ENCODE results near the gene ZBTB8OS.
"Not testable (repeated sequence)": the region's sequence is repeated elsewhere in the genome, so short reads cannot be mapped to it uniquely, and the experiment has no call there.

Gene ZBTB8OS

DNA sequence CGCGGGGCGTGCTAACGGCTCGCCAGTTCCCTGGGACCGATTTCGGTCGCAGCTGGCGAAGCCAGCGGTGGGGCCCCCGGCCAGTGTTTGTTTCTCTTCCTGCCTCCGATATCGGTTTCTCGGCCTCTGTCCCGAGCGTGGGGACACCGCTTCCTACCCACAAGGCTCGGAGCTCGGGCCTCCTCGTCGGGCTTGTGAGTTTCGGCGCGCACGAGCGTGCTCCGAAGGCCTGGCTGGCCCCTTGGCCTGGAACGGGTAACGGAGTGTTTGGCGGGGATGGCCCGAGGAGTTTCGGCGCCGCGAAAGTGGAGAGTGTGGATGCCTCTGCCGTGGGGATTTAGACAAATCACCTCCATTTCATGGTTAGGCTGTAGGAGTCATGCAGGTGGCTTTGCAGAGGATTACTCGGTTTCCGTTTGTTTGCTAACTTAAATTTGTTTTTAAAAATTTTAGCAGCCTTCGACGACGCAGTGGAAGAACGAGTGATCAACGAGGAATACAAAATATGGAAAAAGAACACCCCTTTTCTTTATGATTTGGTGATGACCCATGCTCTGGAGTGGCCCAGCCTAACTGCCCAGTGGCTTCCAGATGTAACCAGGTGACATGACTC, 1.2 kb upstream of the ZBTB8OS start:
- TF ChIP-seq CTCF (IDR thresholded peaks at IDR 0.05; ENCODE audit: insufficient read depth, low read length, poor library complexity, severe bottlenecking) = no peak
- Histone ChIP-seq H3K4me3 (replicated peaks; ENCODE audit: low read depth, low read length) (peak overlapping the region; percentile 87), H3K36me3 (ENCODE audit: control insufficient read depth, insufficient read depth, low read length) (peaks cover 4% of the 10 kb centered on the region), H3K27me3 (replicated peaks; ENCODE audit: control insufficient read depth, insufficient read depth, low read length) (no peaks in the 10 kb centered on the region)
- no peak for DNase-seq (ENCODE audit: extremely low read depth, insufficient read length)

- TF ChIP-seq CTCF (IDR thresholded peaks at IDR 0.05; ENCODE audit: insufficient read depth, low read length, poor library complexity, severe bottlenecking) = no peak
- Histone ChIP-seq H3K36me3 (ENCODE audit: control insufficient read depth, insufficient read depth, low read length) (peaks cover 4% of the 10 kb centered on the region), H3K27me3 (replicated peaks; ENCODE audit: control insufficient read depth, insufficient read depth, low read length) (no peaks in the 10 kb centered on the region), H3K4me3 (replicated peaks; ENCODE audit: low read depth, low read length) (peak within 1 kb of the TSS; percentile 87)
- DNase-seq (ENCODE audit: extremely low read depth, insufficient read length) = peak; percentile 100
These were observed 556 bp upstream of the ZBTB8OS start, which contains the start of gene RBBP4 for GRCh38 chr1:32650752-32651460. Gene RBBP4 (plus strand): TSS chr1:32651208. CDS start chr1:32651307, 99 bp downstream.

DNA sequence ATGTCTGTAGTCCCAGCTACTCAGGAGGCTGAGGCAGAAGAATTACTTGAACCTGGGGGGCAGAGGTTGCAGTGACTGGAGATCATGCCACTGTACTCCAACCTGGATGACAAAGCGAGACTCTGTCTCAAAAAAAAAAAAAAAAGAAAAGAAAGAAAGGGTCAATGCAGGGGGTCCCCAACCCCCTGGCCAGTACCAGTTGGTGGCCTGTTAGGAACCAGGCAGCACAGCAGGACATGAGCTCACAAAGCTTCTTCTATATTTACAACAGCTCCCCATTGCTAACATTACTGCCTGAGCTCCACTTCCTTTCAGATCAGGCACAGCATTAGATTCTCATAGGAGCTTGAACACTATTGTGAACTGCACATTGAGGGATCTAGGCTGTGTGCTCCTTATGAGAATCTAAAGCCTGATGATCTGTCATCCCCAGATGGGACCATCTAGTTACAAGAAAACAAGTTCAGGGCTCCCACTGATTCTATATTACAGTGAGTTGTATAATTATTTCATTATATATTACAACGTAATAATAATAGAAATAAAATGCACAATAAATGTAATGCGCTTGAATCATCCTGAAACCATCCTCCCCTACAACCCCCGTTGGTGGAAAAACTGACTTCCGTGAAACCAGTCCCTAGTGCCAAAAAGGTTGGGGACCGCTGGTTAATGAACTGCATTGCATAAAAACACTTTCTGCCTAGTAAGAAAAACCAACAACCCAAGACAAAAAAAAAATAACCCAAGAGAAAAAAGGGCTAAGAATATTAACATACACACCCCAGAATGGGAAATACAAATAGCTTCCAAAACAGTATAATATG, 2.8 kb downstream of the ZBTB8OS start:
- Histone ChIP-seq H3K27me3 (replicated peaks; ENCODE audit: control insufficient read depth, insufficient read depth, low read length) (no peaks in the 10 kb centered on the region), H3K4me3 (replicated peaks; ENCODE audit: low read depth, low read length) (peak overlapping the region; percentile 83), H3K36me3 (ENCODE audit: control insufficient read depth, insufficient read depth, low read length) (peaks cover 5% of the 10 kb centered on the region)
- TF ChIP-seq CTCF (IDR thresholded peaks at IDR 0.05; ENCODE audit: insufficient read depth, low read length, poor library complexity, severe bottlenecking) = no peak
- DNase-seq (ENCODE audit: extremely low read depth, insufficient read length) = no peak

DNA sequence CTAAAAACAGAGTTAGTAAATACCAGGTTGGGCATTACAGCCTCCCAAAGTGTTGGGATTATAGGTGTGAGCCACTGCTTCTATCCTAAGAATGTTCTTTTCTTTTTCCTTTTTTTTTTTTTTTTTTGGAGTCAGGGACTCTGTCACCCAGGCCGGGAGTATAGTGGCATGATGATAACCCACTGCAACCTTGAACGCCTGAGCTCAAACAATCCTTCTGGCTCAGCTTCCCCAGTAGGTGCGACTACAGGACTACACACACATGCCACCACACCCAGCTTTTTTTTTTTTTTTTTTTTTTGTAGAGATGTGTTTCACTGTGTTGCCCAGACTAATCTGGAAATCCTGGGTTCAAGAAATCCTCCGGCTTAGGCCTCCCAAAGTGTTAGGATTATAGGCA, 5.9 kb downstream of the ZBTB8OS start:
- H3K27me3 ChIP-seq (replicated peaks; ENCODE audit: control insufficient read depth, insufficient read depth, low read length) = no peaks in the 10 kb centered on the region
- peaks cover 5% of the 10 kb centered on the region for H3K36me3 ChIP-seq (ENCODE audit: control insufficient read depth, insufficient read depth, low read length)
- no peak for DNase-seq (ENCODE audit: extremely low read depth, insufficient read length)
- TF ChIP-seq CTCF (IDR thresholded peaks at IDR 0.05; ENCODE audit: insufficient read depth, low read length, poor library complexity, severe bottlenecking) = no peak
- no peak overlapping the region for H3K4me3 ChIP-seq (replicated peaks; ENCODE audit: low read depth, low read length)

GRCh38 chr1:32642292-32642827, 8.0 kb downstream of the ZBTB8OS start:
- H3K27me3 ChIP-seq (replicated peaks; ENCODE audit: control insufficient read depth, insufficient read depth, low read length); DNase-seq (ENCODE audit: extremely low read depth, insufficient read length); H3K4me3 ChIP-seq (replicated peaks; ENCODE audit: low read depth, low read length); H3K36me3 ChIP-seq (ENCODE audit: control insufficient read depth, insufficient read depth, low read length): not testable (repeated sequence)
